HEK293 (cell line): Measurements from ENCODE around the gene USP5.
A peak's percentile ranks its signal among the peaks of the same experiment; 100 is the strongest.

Experiments used
- EGR2 ChIP-seq: fragments of 450-650 bp; formaldehyde crosslinking; IDR thresholded peaks from 2 replicates; pipeline ENCODE4 v1.5.1; 2016; ENCODE audit warnings: low read depth, missing biosample characterization, missing genetic modification characterization
- OVOL3 ChIP-seq: fragments of 450-650 bp; formaldehyde crosslinking; IDR thresholded peaks from 2 replicates; pipeline ENCODE4 v1.5.1; 2016; ENCODE audit warnings: missing biosample characterization, missing genetic modification characterization
- TCF7L2 ChIP-seq: IDR thresholded peaks from 2 replicates; pipeline ENCODE4 v1.6.1; 2011; ENCODE audit warnings: low read depth, mild to moderate bottlenecking, inconsistent platforms, low read length, moderate library complexity, borderline replicate concordance
- ZBTB1 ChIP-seq: fragments of 450-650 bp; formaldehyde crosslinking; IDR thresholded peaks from 2 replicates; pipeline ENCODE4 v1.5.1; 2016; ENCODE audit warnings: missing biosample characterization, missing genetic modification characterization
- ZBTB17 ChIP-seq: fragments of 450-650 bp; formaldehyde crosslinking; IDR thresholded peaks from 2 replicates; pipeline ENCODE4 v1.5.1; 2016; ENCODE audit warnings: missing biosample characterization, missing genetic modification characterization
- ZNF24 ChIP-seq: fragments of 450-650 bp; formaldehyde crosslinking; IDR thresholded peaks from 2 replicates; pipeline ENCODE4 v1.5.1; 2016; ENCODE audit warnings: missing biosample characterization, missing genetic modification characterization
- ZNF501 ChIP-seq: fragments of 450-650 bp; formaldehyde crosslinking; IDR thresholded peaks from 2 replicates; pipeline ENCODE4 v1.5.1; 2016; ENCODE audit warnings: missing biosample characterization, missing genetic modification characterization
- ZNF560 ChIP-seq: fragments of 450-650 bp; formaldehyde crosslinking; IDR thresholded peaks from 2 replicates; pipeline ENCODE4 v1.5.1; 2017; ENCODE audit warnings: missing biosample characterization, missing genetic modification characterization, borderline replicate concordance
- ZNF707 ChIP-seq: fragments of 450-650 bp; formaldehyde crosslinking; IDR thresholded peaks from 2 replicates; pipeline ENCODE4 v1.5.1; 2016; ENCODE audit warnings: missing biosample characterization, missing genetic modification characterization
- TF ChIP-seq, protein P1 (sequence below): fragments of 450-650 bp; formaldehyde crosslinking; IDR thresholded peaks from 2 replicates; pipeline ENCODE4 v1.5.1; 2016; ENCODE audit warnings: missing biosample characterization, missing genetic modification characterization, borderline replicate concordance
- TF ChIP-seq, protein P2 (sequence below): fragments of 450-650 bp; formaldehyde crosslinking; conservative IDR thresholded peaks from 2 replicates; pipeline ENCODE4 v1.5.1; 2016; ENCODE audit warnings: low read depth, missing biosample characterization, missing genetic modification characterization
- TF ChIP-seq, protein P3 (sequence below): fragments of 450-650 bp; formaldehyde crosslinking; IDR thresholded peaks from 2 replicates; pipeline ENCODE4 v1.5.1; 2016; ENCODE audit warnings: missing biosample characterization, missing genetic modification characterization
- TF ChIP-seq, protein P4 (sequence below): fragments of 450-650 bp; formaldehyde crosslinking; IDR thresholded peaks from 2 replicates; pipeline ENCODE4 v1.5.1; 2016; ENCODE audit warnings: missing biosample characterization, missing genetic modification characterization
- TF ChIP-seq, protein P5 (sequence below): fragments of 450-650 bp; formaldehyde crosslinking; IDR thresholded peaks from 2 replicates; pipeline ENCODE4 v1.5.1; 2017; ENCODE audit warnings: missing biosample characterization, mild to moderate bottlenecking, missing genetic modification characterization, moderate library complexity
- TF ChIP-seq, protein P6 (sequence below): fragments of 450-650 bp; formaldehyde crosslinking; IDR thresholded peaks from 2 replicates; pipeline ENCODE4 v1.5.1; 2016; ENCODE audit warnings: missing biosample characterization, missing genetic modification characterization
- TF ChIP-seq, protein P7 (sequence below): fragments of 450-650 bp; formaldehyde crosslinking; IDR thresholded peaks from 2 replicates; pipeline ENCODE4 v1.5.1; 2016; ENCODE audit warnings: missing biosample characterization, missing genetic modification characterization
- TF ChIP-seq, protein P8 (sequence below): fragments of 450-650 bp; formaldehyde crosslinking; optimal IDR thresholded peaks from 2 replicates; pipeline ENCODE3; 2016; ENCODE audit warnings: missing biosample characterization, mild to moderate bottlenecking, missing genetic modification characterization

Gene USP5

DNA sequence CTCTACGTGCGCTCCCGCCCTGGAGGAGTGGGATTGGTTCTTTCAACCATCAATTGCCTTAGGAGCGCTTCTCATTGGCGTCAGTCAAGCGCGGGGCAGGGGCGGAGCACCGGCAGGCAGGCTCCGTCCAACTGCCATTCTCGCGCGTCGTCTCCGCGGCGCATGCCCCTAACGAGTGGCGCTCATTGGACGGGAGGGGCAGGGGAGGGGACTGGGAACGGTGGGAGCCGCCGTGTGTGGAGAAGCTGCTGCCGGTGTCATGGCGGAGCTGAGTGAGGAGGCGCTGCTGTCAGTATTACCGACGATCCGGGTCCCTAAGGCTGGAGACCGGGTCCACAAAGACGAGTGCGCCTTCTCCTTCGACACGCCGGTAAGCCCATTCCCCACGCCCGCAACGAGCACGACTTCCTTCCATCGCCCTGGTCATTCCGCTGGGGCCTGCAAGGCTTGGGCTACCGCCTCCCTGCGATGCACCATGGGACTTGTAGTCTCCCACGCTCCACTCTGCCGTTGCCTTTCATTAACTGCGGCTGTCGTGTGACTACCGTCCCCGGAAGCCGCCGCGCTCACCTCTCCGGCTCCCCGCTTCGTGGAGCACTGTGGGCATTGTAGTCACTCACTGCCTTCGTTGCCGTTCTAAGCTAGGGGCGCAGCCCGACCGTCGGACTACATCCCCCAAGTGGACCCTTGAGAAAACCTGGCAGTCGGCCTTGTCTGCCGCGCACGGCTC lies at the start of gene USP5 (continued):
- TF ChIP-seq, protein P1, sequence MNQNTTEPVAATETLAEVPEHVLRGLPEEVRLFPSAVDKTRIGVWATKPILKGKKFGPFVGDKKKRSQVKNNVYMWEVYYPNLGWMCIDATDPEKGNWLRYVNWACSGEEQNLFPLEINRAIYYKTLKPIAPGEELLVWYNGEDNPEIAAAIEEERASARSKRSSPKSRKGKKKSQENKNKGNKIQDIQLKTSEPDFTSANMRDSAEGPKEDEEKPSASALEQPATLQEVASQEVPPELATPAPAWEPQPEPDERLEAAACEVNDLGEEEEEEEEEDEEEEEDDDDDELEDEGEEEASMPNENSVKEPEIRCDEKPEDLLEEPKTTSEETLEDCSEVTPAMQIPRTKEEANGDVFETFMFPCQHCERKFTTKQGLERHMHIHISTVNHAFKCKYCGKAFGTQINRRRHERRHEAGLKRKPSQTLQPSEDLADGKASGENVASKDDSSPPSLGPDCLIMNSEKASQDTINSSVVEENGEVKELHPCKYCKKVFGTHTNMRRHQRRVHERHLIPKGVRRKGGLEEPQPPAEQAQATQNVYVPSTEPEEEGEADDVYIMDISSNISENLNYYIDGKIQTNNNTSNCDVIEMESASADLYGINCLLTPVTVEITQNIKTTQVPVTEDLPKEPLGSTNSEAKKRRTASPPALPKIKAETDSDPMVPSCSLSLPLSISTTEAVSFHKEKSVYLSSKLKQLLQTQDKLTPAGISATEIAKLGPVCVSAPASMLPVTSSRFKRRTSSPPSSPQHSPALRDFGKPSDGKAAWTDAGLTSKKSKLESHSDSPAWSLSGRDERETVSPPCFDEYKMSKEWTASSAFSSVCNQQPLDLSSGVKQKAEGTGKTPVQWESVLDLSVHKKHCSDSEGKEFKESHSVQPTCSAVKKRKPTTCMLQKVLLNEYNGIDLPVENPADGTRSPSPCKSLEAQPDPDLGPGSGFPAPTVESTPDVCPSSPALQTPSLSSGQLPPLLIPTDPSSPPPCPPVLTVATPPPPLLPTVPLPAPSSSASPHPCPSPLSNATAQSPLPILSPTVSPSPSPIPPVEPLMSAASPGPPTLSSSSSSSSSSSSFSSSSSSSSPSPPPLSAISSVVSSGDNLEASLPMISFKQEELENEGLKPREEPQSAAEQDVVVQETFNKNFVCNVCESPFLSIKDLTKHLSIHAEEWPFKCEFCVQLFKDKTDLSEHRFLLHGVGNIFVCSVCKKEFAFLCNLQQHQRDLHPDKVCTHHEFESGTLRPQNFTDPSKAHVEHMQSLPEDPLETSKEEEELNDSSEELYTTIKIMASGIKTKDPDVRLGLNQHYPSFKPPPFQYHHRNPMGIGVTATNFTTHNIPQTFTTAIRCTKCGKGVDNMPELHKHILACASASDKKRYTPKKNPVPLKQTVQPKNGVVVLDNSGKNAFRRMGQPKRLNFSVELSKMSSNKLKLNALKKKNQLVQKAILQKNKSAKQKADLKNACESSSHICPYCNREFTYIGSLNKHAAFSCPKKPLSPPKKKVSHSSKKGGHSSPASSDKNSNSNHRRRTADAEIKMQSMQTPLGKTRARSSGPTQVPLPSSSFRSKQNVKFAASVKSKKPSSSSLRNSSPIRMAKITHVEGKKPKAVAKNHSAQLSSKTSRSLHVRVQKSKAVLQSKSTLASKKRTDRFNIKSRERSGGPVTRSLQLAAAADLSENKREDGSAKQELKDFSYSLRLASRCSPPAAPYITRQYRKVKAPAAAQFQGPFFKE (tag by site-specific recombination) = no peak
- TF ChIP-seq ZNF24 (tag by site-specific recombination) (peak; percentile 73), ZBTB1 (tag by site-specific recombination) (no peak), OVOL3 (peak; percentile 75; the same call in 1 of the 2 replicates), EGR2 (tag by site-specific recombination) (peak; percentile 46), TCF7L2 (no peak), ZNF501 (tag by site-specific recombination) (peak; percentile 55; the same call in 1 of the 2 replicates), ZBTB17 (tag by site-specific recombination) (peak; percentile 99), ZNF707 (tag by site-specific recombination) (no peak), ZNF560 (tag by site-specific recombination) (no peak)
- TF ChIP-seq, protein P2, sequence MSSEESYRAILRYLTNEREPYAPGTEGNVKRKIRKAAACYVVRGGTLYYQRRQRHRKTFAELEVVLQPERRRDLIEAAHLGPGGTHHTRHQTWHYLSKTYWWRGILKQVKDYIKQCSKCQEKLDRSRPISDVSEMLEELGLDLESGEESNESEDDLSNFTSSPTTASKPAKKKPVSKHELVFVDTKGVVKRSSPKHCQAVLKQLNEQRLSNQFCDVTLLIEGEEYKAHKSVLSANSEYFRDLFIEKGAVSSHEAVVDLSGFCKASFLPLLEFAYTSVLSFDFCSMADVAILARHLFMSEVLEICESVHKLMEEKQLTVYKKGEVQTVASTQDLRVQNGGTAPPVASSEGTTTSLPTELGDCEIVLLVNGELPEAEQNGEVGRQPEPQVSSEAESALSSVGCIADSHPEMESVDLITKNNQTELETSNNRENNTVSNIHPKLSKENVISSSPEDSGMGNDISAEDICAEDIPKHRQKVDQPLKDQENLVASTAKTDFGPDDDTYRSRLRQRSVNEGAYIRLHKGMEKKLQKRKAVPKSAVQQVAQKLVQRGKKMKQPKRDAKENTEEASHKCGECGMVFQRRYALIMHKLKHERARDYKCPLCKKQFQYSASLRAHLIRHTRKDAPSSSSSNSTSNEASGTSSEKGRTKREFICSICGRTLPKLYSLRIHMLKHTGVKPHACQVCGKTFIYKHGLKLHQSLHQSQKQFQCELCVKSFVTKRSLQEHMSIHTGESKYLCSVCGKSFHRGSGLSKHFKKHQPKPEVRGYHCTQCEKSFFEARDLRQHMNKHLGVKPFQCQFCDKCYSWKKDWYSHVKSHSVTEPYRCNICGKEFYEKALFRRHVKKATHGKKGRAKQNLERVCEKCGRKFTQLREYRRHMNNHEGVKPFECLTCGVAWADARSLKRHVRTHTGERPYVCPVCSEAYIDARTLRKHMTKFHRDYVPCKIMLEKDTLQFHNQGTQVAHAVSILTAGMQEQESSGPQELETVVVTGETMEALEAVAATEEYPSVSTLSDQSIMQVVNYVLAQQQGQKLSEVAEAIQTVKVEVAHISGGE (tag by site-specific recombination) = peak; percentile 99
- TF ChIP-seq, protein P3, sequence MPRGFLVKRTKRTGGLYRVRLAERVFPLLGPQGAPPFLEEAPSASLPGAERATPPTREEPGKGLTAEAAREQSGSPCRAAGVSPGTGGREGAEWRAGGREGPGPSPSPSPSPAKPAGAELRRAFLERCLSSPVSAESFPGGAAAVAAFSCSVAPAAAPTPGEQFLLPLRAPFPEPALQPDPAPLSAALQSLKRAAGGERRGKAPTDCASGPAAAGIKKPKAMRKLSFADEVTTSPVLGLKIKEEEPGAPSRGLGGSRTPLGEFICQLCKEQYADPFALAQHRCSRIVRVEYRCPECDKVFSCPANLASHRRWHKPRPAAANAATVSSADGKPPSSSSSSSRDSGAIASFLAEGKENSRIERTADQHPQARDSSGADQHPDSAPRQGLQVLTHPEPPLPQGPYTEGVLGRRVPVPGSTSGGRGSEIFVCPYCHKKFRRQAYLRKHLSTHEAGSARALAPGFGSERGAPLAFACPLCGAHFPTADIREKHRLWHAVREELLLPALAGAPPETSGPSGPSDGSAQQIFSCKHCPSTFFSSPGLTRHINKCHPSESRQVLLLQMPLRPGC (tag by site-specific recombination) = peak; percentile 87
- TF ChIP-seq, protein P4, sequence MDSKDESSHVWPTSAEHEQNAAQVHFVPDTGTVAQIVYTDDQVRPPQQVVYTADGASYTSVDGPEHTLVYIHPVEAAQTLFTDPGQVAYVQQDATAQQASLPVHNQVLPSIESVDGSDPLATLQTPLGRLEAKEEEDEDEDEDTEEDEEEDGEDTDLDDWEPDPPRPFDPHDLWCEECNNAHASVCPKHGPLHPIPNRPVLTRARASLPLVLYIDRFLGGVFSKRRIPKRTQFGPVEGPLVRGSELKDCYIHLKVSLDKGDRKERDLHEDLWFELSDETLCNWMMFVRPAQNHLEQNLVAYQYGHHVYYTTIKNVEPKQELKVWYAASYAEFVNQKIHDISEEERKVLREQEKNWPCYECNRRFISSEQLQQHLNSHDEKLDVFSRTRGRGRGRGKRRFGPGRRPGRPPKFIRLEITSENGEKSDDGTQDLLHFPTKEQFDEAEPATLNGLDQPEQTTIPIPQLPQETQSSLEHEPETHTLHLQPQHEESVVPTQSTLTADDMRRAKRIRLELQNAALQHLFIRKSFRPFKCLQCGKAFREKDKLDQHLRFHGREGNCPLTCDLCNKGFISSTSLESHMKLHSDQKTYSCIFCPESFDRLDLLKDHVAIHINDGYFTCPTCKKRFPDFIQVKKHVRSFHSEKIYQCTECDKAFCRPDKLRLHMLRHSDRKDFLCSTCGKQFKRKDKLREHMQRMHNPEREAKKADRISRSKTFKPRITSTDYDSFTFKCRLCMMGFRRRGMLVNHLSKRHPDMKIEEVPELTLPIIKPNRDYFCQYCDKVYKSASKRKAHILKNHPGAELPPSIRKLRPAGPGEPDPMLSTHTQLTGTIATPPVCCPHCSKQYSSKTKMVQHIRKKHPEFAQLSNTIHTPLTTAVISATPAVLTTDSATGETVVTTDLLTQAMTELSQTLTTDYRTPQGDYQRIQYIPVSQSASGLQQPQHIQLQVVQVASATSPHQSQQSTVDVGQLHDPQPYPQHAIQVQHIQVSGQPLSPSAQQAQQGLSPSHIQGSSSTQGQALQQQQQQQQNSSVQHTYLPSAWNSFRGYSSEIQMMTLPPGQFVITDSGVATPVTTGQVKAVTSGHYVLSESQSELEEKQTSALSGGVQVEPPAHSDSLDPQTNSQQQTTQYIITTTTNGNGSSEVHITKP (tag by site-specific recombination) = peak; percentile 29; the same call in 1 of the 2 replicates
- TF ChIP-seq, protein P5, sequence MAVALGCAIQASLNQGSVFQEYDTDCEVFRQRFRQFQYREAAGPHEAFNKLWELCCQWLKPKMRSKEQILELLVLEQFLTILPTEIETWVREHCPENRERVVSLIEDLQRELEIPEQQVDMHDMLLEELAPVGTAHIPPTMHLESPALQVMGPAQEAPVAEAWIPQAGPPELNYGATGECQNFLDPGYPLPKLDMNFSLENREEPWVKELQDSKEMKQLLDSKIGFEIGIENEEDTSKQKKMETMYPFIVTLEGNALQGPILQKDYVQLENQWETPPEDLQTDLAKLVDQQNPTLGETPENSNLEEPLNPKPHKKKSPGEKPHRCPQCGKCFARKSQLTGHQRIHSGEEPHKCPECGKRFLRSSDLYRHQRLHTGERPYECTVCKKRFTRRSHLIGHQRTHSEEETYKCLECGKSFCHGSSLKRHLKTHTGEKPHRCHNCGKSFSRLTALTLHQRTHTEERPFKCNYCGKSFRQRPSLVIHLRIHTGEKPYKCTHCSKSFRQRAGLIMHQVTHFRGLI = peak; percentile 51
- TF ChIP-seq, protein P6, sequence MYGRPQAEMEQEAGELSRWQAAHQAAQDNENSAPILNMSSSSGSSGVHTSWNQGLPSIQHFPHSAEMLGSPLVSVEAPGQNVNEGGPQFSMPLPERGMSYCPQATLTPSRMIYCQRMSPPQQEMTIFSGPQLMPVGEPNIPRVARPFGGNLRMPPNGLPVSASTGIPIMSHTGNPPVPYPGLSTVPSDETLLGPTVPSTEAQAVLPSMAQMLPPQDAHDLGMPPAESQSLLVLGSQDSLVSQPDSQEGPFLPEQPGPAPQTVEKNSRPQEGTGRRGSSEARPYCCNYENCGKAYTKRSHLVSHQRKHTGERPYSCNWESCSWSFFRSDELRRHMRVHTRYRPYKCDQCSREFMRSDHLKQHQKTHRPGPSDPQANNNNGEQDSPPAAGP = peak; percentile 83
- TF ChIP-seq, protein P7, sequence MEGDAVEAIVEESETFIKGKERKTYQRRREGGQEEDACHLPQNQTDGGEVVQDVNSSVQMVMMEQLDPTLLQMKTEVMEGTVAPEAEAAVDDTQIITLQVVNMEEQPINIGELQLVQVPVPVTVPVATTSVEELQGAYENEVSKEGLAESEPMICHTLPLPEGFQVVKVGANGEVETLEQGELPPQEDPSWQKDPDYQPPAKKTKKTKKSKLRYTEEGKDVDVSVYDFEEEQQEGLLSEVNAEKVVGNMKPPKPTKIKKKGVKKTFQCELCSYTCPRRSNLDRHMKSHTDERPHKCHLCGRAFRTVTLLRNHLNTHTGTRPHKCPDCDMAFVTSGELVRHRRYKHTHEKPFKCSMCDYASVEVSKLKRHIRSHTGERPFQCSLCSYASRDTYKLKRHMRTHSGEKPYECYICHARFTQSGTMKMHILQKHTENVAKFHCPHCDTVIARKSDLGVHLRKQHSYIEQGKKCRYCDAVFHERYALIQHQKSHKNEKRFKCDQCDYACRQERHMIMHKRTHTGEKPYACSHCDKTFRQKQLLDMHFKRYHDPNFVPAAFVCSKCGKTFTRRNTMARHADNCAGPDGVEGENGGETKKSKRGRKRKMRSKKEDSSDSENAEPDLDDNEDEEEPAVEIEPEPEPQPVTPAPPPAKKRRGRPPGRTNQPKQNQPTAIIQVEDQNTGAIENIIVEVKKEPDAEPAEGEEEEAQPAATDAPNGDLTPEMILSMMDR = peak; percentile 70
- TF ChIP-seq, protein P8, sequence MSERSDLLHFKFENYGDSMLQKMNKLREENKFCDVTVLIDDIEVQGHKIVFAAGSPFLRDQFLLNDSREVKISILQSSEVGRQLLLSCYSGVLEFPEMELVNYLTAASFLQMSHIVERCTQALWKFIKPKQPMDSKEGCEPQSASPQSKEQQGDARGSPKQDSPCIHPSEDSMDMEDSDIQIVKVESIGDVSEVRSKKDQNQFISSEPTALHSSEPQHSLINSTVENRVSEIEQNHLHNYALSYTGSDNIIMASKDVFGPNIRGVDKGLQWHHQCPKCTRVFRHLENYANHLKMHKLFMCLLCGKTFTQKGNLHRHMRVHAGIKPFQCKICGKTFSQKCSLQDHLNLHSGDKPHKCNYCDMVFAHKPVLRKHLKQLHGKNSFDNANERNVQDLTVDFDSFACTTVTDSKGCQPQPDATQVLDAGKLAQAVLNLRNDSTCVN (tag by site-specific recombination) = peak; percentile 94
